ENCODE results near the gene CATSPERZ.

DNA sequence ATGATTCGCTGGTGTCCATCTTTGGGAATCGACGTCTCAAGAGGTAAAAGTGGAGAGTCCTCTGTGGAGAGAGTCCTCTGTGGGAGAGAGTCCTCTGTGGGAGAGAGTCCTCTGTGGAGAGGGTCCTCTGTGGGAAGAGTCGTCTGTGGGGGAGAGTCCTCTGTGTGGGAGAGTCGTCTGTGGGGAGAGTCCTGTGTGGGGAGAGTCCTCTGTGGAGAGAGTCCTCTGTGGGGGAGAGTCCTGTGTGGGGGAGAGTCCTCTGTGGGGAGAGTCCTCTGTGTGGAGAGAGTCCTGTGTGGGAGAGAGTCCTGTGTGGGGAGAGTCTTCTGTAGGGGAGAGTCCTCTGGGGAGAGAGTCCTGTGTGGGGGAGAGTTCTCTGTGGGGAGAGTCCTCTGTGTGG, 20.9 kb downstream of the CATSPERZ start:
- no peak for TF ChIP-seq POLR2A (IDR thresholded peaks at IDR 0.05)
- TF ChIP-seq, protein P1, sequence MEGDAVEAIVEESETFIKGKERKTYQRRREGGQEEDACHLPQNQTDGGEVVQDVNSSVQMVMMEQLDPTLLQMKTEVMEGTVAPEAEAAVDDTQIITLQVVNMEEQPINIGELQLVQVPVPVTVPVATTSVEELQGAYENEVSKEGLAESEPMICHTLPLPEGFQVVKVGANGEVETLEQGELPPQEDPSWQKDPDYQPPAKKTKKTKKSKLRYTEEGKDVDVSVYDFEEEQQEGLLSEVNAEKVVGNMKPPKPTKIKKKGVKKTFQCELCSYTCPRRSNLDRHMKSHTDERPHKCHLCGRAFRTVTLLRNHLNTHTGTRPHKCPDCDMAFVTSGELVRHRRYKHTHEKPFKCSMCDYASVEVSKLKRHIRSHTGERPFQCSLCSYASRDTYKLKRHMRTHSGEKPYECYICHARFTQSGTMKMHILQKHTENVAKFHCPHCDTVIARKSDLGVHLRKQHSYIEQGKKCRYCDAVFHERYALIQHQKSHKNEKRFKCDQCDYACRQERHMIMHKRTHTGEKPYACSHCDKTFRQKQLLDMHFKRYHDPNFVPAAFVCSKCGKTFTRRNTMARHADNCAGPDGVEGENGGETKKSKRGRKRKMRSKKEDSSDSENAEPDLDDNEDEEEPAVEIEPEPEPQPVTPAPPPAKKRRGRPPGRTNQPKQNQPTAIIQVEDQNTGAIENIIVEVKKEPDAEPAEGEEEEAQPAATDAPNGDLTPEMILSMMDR (IDR thresholded peaks at IDR 0.05) = no peak

Measured in testis (tissue), 2 donors.